GM23248 (cell line): Measurements from ENCODE around the gene RAD51B.

Experiments
- EZH2 ChIP-seq: fragments of 200-600 bp; sonication (generic); IDR thresholded peaks from 2 replicates; pipeline ENCODE4 v1.6.1; 2018; ENCODE audit warnings: antibody characterized with exemption, mild to moderate bottlenecking; ENCODE audit not compliant: insufficient read depth, poor library complexity, severe bottlenecking
- EZH2phosphoT487 ChIP-seq: fragments of 200-600 bp; sonication (generic); IDR thresholded peaks from 2 replicates; pipeline ENCODE4 v1.6.1; 2018; ENCODE audit warnings: antibody characterized with exemption, moderate library complexity, mild to moderate bottlenecking, low read depth; ENCODE audit not compliant: insufficient read depth

DNA sequence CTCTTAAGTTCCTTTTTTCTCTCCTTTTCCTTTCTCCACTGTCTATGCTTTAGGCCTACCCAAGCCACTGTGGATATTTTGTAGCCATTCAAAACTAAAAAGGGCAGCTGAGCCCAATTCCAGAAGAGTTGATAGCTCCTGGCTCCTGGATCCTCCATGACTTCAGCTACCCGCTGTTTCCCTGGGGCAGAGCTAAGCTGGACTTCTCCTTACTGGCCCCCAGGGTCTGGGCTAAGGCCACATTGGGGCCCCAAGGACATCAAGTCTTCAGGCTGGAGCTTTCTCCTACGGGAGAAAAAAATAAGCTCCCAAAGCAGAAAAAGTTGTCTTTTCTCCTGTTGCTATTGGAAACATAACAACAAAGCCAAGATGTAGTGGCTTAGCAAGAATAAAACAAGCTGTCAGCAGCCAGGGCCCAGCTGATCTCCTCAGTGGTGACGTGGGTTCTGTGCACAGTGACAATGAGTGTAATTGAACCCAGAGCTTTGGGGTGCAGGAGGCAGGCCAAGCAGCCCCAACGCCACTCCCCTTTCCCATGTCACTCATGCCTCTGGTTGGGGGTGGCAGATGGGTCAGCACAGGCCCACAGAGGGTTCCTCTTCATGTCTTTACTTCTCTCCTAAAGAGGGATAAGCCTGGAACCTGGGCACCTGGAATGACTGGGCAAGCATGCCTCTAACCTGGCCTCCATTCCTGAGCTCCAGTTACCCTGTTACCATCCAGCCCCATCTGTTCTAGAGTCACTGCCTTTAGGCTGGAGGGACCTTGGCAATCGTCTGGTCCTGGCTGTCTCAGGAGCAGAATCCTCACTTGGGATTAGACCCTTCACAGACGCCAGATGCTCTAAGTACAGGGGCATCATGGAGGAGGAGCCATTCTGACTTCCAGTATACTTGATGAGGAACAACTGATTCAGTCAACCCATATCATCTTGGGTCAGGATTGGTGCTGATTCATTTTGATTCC lies 802.1 kb downstream of the RAD51B start:
- TF ChIP-seq EZH2 (no peak), EZH2phosphoT487 (no peak)
